Cortex of kidney (tissue), 1 donor: ENCODE results near the gene DNAJC5.

ENCODE experiments used
- DNase-seq: peaks from one replicate; lab custom pipeline; 2025; lab: John Stamatoyannopoulos, UW

Gene DNAJC5

DNA sequence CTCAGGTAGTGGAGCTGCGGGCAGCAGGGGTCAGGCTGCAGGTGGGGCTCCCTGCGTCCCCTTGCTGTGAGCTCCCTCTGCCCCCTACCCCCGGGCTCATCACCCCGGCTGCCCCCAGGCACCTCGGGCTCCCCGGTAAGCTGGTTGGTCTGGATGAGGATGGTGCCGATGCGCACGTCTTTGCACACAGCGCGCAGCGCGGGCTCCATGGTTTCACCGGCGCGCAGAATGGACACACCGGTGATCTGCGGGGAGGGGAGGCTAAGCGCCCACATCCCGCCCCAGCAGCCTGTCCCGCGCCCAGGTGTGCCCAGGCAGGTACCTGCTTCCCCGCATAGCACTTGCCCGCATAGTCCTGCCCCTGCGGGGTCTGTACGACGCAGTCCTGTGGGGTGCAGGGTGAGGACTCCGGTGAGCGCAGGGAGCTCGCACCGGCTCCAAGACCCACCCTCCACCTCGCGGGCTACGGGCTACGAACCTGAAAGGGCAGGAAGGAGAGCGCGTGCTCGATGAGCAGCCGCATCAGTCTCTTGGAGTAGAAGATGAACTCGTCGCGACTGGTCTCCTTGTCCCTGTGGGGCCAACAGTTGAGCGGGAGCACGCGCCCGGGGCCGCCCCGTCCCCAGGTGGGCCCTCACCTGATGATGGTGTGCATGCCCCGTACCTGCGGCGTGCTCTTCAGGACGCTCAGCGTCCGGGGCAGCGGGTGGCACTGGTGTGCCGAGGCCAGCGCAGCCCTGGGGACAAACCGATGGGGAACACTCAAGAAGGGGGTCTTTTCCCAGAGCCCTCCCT lies 45.7 kb downstream of the DNAJC5 start:
- no peak for DNase-seq

DNA sequence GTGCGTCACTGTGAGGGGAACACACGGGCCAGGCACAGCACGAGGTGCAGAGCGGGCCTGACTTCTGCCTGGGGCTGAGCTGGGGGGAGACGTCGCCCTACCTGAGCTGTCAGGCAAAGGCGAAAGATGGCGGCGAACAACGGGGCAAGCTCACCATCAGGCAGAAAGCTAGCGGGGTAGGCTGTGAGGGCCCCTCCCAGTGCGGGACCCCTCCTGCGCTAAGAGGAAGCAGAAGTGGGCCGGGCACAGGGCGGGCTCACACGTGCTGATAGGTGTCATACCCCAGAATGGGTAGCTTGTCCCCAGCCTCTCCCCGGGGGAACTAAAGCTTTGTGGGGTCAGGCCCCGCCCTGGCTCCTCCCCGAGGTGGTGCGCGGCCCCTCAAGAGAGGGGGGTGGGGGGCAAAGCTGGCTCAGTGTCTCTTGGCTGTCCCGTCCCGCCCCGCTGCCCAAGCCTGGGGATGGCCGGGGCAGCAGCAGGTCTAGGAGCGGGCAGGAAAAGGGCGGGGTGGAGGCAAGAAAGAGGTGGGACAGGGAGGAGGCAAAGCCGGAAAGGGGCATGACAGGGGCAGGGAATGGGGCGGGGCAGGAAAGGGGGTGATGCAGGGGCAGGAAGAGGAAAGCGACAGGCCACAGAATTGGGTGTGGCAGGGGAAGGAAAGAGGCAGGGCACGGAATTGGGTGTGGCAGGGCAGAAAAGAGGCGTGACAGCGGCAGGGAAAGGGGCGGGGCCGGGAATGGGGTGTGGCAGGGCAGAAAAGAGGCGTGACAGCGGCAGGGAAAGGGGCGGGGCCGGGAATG lies 46.6 kb downstream of the DNAJC5 start:
- DNase-seq: no peak

DNA sequence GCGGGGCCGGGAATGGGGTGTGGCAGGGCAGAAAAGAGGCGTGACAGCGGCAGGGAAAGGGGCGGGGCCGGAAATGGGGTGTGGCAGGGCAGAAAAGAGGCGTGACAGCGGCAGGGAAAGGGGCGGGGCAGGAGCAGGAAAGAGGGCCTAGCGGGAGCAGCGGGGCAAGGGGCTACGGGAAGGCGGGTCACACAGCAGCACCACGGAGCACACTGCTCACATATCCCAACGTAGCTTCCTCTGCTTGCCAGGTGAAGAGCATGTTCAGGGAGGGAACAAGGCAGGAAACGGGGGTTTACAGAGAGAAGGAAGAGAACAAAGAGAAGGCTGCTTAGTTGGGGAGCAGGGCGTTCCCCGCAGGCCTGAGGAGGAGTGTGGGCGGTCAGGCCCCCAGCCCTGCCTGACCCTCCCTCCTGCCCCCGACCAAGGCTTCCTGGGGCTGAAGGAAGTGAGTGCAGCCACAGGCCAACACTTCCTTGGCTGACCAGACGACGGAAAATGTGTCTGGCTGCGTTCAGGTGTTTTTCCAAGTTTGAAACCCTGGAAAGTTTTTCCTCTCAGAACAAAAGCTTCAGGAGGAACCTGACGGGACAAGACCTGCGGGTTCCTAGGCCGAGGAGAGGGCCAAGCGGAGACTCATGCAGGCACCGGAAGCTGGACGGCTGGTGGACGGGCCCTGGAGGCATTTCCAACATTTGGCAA lies 47.5 kb downstream of the DNAJC5 start:
- no peak for DNase-seq

GRCh38 chr20:63942969-63943807 lies 48.3 kb downstream of the DNAJC5 start:
- no peak for DNase-seq

DNA sequence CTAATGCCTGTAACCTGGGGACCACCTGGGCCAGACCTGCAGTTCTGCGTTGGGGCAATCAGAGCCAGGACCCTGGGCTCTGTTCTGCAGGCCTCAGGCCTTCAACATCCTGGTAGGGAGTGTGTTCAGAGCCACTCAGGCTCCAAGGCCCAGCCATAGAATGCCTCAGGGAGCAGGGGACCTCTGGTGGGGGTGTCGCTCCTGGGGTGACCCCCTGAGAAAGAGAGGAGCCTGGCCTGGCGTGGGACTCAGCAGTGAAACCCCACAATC lies 48.8 kb downstream of the DNAJC5 start:
- DNase-seq: no peak

GRCh38 chr20:63944078-63944941 lies 49.4 kb downstream of the DNAJC5 start:
- no peak for DNase-seq

GRCh38 chr20:63945031-63945658 lies 50.2 kb downstream of the DNAJC5 start:
- no peak for DNase-seq

GRCh38 chr20:63945921-63946920 lies 51.3 kb downstream of the DNAJC5 start:
- DNase-seq: no peak

GRCh38 chr20:63946986-63947637 lies 52.2 kb downstream of the DNAJC5 start:
- DNase-seq: no peak

DNA sequence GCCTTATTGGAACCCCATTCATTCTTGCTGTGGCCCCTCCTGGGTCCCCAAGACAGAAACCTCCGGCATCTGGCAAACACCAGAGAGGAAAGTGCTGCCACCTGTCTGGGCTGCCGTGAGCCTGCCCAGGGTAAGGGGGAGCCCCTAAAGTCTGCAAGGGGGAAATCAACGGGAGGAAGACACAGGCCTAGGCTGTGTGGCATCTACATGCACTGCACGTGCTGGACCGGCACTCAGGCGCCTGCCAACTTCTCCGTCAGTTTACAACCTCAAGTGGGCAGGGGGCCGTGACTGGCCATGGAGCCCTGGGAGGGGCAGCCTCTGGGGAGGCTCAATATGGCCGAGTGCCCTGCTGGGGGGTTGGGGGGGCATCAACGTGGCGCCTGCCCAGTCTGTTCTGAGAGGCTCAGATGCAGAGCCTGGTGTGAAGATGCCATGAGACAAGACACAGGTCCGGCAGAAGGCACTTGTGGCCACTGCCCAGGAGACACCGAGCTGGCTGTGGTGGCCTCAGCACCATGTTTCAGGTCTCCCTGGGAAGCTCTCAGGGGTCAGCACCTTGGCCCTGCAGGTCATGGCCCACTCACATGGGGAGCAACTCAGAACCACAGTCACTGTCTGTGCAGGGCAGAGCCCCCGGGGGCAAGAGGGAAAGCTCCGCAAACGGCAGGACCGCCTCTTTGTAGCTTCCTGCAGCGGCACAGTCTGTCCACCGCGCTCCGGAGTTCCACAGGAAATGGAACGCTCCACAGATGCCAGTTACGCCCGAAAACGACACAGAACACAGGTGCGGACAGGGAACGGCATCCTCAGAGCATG lies 52.9 kb downstream of the DNAJC5 start:
- DNase-seq: no peak

- DNase-seq: no peak
Measured at GRCh38 chr20:63950701-63951397, 55.9 kb downstream of the DNAJC5 start.

- DNase-seq: no peak
Measured at GRCh38 chr20:63951398-63952209, 56.7 kb downstream of the DNAJC5 start.

- no peak for DNase-seq
Measured at GRCh38 chr20:63952210-63952535, 57.2 kb downstream of the DNAJC5 start.

GRCh38 chr20:63952769-63953168 lies 57.8 kb downstream of the DNAJC5 start:
- no peak for DNase-seq

GRCh38 chr20:63953764-63954429 lies 59.0 kb downstream of the DNAJC5 start:
- no peak for DNase-seq

- no peak for DNase-seq
Measured at GRCh38 chr20:63955281-63955826, 60.4 kb downstream of the DNAJC5 start.
